WTC11 (cell line): Measurements from ENCODE around the gene SLC7A10. TPM values are rescaled to one million over a fixed set of nuclear protein-coding genes. Genes with fewer than 3 reads are reported as not detected.

ENCODE experiments used
- ATAC-seq: fragments of 200-7000 bp; cut with Tn5 transposase; 2 replicates; pipeline ENCODE4 v1.10.0; 2021; ENCODE audit warnings: mild to moderate bottlenecking, moderate library complexity
- CTCF ChIA-PET: fragments of 300-600 bp; sonication (Branson Sonifier 250); formaldehyde crosslinking; loops from one replicate; lab custom pipeline; 2021; ENCODE audit warnings: antibody characterized with exemption; lab: Charles Lee
- POLR2A ChIA-PET: fragments of 350-600 bp; sonication (Branson Sonifier 250); formaldehyde crosslinking; loops from one replicate; lab custom pipeline; 2021; ENCODE audit warnings: antibody characterized with exemption; lab: Charles Lee
- DNase-seq: peaks from one replicate; pipeline ENCODE4 v3.0.0; 2021; ENCODE audit warnings: low spot score
- H3K27ac Mint-ChIP-seq: 2 replicates; pipeline ENCODE4 v1.8.0; 2021; ENCODE audit warnings: mixed read lengths
- H3K27me3 Mint-ChIP-seq: 2 replicates; pipeline ENCODE4 v1.8.0; 2021; ENCODE audit warnings: low read depth, mild to moderate bottlenecking, moderate library complexity, mixed read lengths
- H3K36me3 Mint-ChIP-seq: 2 replicates; pipeline ENCODE4 v1.8.0; 2021; ENCODE audit warnings: mixed read lengths
- H3K4me1 Mint-ChIP-seq: 2 replicates; pipeline ENCODE4 v1.8.0; 2022; ENCODE audit warnings: mixed read lengths
- H3K4me3 Mint-ChIP-seq: 2 replicates; pipeline ENCODE4 v1.8.0; 2021; ENCODE audit warnings: mild to moderate bottlenecking, moderate library complexity, mixed read lengths
- H3K9me3 Mint-ChIP-seq: 2 replicates; pipeline ENCODE4 v1.8.0; 2021; ENCODE audit warnings: mixed read lengths
- ATF2 ChIP-seq: sonication (generic); formaldehyde crosslinking; IDR thresholded peaks from 2 replicates; pipeline ENCODE4 v1.8.1; 2022; ENCODE audit warnings: low read depth, missing genetic modification reagents, borderline replicate concordance
- ELF4 ChIP-seq: sonication (generic); formaldehyde crosslinking; IDR thresholded peaks from 2 replicates; pipeline ENCODE4 v1.8.1; 2022; ENCODE audit warnings: low read depth, mild to moderate bottlenecking, moderate library complexity, missing genetic modification reagents
- FOXJ3 ChIP-seq: sonication (generic); formaldehyde crosslinking; IDR thresholded peaks from 2 replicates; pipeline ENCODE4 v1.9.0; 2021; ENCODE audit warnings: missing genetic modification reagents, mild to moderate bottlenecking, borderline replicate concordance
- MXD4 ChIP-seq: fragments of 250-450 bp; sonication (Bioruptor Pico); IDR thresholded peaks from 2 replicates; pipeline ENCODE4 v1.8.0; 2021; ENCODE audit warnings: mild to moderate bottlenecking, moderate library complexity, borderline replicate concordance
- NFATC4 ChIP-seq: fragments of 250-450 bp; sonication (Bioruptor Pico); IDR thresholded peaks from 2 replicates; pipeline ENCODE4 v1.9.0; 2021; ENCODE audit warnings: mild to moderate bottlenecking
- RELA ChIP-seq: sonication (generic); formaldehyde crosslinking; IDR thresholded peaks from 2 replicates; pipeline ENCODE4 v1.8.1; 2022; ENCODE audit warnings: missing genetic modification reagents, mild to moderate bottlenecking, borderline replicate concordance
- total RNA-seq: library from RNA; stranded (reverse); gene quantifications from 3 replicates; pipeline ENCODE4 v1.2.3, GENCODE V29; 2021

SLC7A10 gene
- total RNA-seq, 1 experiment from 2014 or later = 4.2 TPM

- no peak overlapping the region for H3K4me3 Mint-ChIP-seq
- no peak overlapping the region for H3K27ac Mint-ChIP-seq
- DNase-seq = no peak
- H3K4me1 Mint-ChIP-seq = no peaks in the 10 kb centered on the region
- peaks cover 13% of the 10 kb centered on the region for H3K9me3 Mint-ChIP-seq
- no peak for TF ChIP-seq FOXJ3
- TF ChIP-seq NFATC4 = no peak
- no peak for TF ChIP-seq ELF4 (CRISPR knock-in tag)
- TF ChIP-seq MXD4 (CRISPR knock-in tag) = no peak
- TF ChIP-seq RELA (CRISPR knock-in tag) = no peak
- TF ChIP-seq ATF2 (CRISPR knock-in tag) = no peak
- no peaks in the 10 kb centered on the region for H3K27me3 Mint-ChIP-seq
- ATAC-seq = no peak
- POLR2A ChIA-PET = no interaction called here
- CTCF ChIA-PET = interaction anchor here (1.0 kb wide), 1 partner anchor 11 kb away, joined by 4 read pairs; no protein-coding TSS in a partner anchor
- H3K36me3 Mint-ChIP-seq = peaks cover 3% of the 10 kb centered on the region
These were observed 66.5 kb downstream of the SLC7A10 start for GRCh38 chr19:33159149-33159548.

Other genes starting within 250 kb of the SLC7A10 start
- 21.1 to 26.5 TPM (median 25.8 TPM) in 3 replicates for gene RHPN2, start 161.0 kb downstream of the SLC7A10 start, total RNA-seq
- gene GPATCH1, start 144.7 kb downstream of the SLC7A10 start, total RNA-seq = 8.6 to 10.7 TPM (median 9.3 TPM) in 3 replicates
- 0.28 TPM in 1 of 3 replicates, not detected in the others for gene WDR88, start 93.7 kb downstream of the SLC7A10 start, total RNA-seq
- 37.7 to 47.0 TPM (median 39.5 TPM) in 3 replicates for gene LRP3, start 31.5 kb downstream of the SLC7A10 start, total RNA-seq
- 5.6 to 6.6 TPM (median 5.8 TPM) in 3 replicates for gene CEBPA, start 76.7 kb upstream of the SLC7A10 start, total RNA-seq
- 28.9 to 33.1 TPM (median 30.4 TPM) in 3 replicates for gene CEBPG, start 147.9 kb upstream of the SLC7A10 start, total RNA-seq